ENCODE measurements around the gene MYPOP.
A peak's percentile ranks its signal among the peaks of the same experiment; 100 is the strongest.
"Not testable (repeated sequence)": the region's sequence is repeated elsewhere in the genome, so short reads cannot be mapped to it uniquely, and the experiment has no call there.

MYPOP gene

DNA sequence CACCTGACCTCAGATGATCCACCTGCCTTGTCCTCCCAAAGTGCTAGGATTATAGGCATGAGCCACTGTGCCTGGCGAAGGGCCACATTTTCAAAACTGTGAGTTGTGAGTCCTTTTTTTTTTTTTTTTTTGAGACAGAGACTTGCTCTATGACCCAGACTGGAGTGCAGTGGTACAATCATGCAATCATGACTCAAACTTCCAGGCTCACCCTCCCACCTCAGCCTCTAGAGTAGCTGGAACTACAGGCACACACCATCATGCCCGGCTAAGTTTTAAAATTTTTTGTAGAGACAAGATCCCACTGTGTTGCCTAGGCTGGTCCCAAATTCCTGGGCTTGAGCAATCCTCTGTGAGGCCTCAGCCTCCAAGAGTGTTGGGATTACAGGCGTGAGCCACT lies 3.8 kb upstream of the MYPOP start:
- DNase-seq, result no peak

DNA sequence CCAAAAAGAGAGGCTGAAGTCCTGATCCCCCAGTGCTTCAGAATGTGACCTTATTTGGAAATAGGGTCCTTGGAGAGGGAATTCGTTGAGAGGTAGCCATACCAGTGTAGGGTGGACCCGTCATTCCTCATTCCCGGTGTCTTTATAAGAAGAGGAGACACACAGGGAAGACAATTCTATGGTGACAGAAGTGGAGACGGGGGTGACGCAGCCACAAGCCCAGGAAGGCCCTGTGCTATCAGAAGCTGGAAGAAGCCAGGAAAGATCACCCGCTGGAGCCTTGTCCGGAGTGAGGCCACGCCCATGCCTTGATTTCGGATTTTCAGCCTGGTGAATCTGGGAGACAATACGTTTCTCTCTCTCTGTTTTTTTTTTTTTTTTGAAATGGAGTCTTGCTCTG lies 2.6 kb upstream of the MYPOP start:
- DNase-seq, result no peak

DNA sequence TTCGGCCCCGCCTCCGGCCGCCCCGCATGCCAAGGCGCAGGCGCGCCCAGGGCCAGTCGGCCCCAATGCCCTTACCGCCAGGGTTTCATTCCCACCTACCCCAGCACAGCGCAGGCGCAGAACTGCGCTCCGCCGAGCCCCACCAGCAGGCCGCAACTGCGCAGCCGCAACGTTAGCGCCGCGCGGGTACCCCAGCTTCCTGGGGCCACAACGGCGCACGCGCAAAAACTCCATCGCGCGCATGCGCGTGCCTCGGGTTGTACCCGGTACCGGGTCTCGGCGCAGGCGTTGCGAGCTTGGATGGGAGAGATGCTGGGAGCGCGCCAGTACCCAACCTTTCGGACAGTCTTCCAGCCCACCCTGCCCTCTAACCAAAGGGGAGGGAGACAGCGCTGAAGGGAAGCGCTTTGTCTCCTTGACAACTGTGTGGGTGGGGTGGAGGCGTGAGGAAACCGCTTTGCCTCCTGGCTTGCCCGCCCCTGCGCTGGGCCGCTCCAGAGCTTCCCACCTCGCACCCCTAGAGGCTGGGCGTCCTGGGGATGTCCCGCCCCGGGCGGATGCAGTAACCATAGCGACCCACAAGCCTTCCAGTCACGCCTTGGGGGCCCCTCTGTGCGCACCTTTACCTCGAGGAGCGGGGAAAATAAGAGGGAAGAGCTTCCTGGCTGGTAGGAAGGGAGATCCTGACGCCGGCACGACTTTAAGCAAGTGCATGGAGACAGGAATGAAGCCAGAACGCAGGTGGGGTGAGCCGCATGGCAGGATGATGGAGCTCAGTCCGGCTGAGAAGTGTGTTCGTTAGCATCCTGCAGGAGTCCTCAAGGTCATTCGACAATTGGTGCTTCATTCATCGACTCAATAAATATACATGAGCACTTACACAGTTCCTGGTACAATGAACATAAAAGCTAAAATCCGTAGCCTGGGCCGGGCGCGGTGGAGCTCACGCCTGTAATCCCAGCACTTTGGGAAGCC lies 525 bp upstream of the MYPOP start:
- DNase-seq, result peak; percentile 96

DNA sequence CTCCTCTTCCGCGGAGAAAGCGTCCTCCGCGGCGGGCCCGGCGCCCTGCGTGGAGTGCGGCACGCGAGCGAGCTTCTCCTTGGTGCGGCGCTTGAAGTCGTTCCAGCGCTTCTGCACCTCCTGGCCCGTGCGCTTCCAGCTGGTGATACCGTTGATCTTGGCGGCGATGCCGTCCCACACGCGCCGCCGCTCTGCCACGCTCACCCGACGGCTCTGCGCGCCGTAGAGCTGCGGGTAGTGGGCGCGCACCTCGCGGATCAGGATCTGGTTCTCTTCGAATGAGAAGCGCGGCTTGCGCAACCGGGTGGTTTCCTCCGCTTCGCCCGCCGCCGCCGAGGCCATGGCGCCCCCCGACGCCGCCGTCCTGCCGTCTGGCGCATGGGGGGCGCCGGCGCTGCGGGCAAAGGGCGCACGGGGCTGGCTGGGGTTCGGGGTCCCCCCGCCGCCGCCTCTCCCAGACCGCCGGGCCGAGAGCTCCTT lies 941 bp downstream of the MYPOP start:
- DNase-seq, result peak; percentile 17

DNA sequence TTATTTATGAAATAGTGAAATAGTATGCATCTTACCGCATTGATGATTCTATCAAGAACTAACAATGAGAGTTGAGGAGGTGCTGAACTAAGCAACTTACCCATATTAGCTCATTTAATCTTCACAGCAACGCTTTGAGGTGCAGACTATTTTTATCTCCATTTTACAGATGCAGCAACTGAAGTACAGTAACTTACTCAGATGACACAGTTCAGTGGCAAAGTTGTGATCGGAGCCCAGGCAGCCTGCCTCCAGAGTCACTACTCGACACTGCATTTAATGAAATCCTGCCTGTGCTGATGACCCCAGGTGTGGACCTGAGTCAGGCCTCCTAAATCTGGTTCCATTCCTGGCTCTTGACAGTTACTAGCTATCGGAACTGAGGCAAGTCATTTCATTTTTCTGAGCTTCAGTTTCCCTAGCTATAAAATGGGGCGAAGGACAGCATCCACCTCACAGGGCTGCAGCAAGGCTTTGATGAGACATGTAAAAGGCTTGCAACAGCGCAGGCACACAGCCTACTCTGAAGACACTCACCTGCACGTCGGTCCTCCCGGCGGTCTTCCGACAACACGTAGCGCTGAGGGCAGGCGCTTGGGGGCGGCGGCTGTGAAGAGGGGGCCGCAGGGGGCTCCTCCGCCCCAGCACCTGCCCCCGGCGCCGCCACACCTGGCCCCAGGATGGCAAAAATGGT lies 1.5 kb downstream of the MYPOP start:
- no peak for DNase-seq

DNA sequence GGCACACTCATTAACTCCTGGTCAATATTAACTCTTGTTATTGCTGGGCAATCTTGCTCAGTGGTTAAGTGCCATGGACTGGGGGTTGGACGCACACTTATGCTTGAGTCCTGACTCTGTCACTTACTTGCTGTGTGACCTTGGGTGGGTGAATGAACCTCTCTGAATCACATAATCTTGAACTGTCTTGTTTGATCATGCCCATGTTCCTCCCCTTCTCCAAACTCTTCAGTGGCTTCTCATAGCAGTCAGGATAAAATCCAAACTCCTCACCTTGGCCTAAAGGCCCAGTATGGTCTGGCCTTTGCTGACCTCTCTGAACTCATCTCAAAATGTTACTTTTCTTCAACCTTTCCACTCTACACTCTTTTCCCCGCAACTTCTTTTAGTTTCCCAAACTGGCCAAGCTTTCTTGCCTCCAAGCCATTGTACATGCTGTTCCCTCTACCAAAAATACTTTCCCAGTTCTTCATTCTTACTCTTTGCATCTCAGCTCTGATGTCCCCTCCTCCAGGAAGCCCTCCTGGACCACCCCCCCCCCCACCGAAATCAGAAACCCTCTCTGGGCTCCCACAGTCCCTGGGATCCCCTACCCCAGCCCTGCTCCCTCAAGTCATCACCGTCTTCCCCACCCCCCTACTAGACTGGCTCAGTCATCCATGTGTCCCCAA lies 2.4 kb downstream of the MYPOP start:
- no peak for DNase-seq

DNA sequence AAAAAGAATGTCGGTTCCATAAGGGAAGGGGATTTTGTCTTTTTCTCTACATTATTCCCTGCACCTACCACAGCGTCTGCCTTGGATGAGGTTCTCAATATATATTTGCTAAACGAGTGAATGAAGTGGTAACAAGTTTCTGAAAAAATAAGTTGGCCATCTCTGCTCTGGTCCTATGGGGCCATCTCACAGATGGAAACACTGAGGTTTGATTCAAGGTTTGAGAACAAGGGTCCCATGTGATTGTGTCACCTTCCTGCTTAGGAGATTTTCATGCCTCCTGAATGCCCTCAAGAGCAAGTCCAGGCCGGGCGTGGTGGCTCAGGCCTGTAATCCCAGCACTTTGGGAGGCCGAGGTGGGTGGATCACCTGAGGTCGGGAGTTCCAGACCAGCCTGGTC lies 3.2 kb downstream of the MYPOP start:
- DNase-seq, result no peak

DNA sequence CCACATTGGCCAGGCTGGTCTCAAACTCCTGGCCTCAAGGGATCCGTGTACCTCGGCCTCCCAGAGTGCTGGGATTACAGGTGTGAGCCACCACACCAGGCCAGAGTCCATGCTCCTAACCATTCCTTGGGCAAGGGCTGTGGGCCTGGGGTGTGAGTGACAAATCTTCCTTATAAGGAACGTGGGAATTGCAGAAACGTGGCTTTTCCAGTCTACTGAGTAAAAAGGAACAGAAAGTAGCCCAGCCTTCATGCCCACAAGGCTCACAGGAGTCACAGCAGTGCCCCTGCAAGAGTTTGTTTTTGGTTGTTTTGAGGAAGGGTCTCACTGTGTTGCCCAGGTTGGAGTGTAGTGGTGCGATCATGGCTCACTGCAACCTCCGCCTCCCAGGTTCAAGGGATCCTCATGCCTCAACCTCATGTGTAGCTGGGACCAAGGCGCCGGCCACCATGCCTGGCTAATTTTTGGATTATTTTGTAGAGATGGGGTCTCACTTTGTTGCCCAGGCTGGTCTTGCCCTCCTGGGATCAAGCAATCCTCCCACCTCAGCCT lies 5.1 kb downstream of the MYPOP start:
- no peak for DNase-seq

DNA sequence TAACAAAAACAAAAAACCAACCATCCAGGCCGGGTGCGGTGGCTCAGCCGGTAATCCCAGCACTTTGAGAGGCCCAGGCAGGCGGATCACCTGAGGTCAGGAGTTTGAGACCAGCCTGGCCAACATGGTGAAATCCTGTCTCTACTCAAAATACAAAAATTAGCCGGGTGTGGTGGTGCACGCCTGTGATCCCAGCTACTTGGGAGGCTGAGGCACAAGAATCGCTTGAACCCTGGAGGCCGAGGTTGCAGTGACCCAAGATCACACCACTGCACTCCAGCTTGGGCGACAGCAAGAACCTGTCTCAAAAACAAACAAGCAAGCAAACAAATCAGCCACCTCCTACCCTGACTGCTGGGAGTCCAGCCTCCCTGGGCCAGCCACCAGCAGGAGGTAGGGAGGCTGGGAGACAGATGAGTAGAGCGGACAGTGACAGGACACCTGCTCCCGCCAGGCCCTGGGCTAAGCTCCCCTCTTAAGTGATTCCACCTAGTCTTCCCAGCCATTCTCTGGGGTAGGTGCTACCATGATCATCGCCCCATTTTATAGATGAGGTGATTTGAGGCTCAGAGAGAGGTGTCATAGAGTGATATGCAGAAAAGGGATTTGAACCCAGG lies 6.3 kb downstream of the MYPOP start:
- DNase-seq, result not testable (repeated sequence)

DNA sequence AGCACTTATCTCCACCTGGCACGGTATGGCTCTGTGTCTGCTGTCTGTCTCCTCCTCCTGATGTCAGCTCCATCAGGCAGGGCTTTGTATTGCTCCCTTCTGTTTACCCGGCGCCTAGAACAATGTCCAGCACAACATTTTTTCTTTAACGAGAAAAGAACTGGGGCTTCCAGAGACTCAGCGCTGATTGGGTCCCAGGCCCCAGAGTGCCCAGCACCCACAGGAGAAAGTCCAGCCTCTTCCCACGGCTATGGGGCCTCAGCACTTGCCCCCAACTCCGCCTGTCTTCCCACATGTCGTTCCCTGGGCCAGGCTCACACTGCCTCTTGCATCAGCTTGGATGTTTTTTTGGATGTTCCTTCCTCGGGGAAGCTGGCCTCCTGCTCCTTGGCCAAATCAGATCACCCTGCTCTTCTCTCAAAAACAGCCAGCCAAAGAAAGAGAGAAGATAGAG lies 6.9 kb downstream of the MYPOP start:
- no peak for DNase-seq

DNA sequence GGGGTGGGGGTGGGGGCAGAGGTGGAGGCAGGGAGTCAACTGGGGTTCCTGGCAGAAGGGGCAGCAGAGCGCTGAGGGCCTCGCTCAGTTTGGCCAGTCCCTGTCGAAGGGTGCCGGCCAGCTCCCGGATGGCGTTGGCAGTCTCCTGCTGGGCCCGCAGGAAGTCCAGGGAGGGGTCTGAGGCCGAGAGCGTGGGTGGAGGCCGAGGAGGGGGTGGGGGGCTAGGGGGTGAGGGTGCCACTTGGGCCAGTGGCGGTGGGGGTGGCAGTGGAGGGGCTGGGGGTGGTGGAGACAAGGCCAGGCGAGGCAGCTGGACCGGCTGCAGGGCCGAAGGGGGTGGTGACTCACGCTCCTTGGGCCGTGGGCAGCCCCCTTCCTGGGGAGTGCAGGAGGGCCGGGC lies 11.5 kb downstream of the MYPOP start:
- no peak for DNase-seq

DNA sequence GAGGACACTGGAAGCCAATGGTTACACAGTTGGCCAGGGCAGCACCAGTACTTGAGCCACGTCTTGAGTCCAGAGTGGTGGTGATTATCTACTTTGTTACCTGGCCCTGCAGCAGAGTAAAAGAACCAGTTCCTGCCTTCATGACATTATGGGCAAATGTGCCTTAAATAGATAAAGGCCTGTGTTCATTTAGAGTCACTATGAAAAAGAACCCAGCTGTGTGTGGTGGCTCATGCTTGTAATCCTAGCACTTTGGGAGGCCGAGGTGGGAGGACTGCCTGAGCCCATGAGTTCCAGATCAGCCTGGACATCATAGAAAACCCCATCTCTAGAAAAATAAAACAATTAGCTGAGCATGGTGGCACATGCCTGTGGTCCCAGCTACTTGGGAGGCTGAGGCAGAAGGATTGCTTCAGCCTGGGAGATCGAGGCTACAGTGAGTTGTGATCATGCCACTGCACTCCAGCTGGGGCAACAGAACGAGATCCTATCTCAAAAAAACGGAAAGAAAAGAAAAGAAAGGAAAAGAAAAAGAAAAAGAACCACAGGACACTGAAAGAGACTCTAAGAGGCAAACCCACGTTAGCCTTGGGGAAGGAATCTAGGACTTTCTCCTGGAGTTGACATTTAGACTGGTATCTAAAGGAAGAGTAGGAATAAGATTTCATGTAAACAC lies 13.1 kb downstream of the MYPOP start:
- no peak for DNase-seq

DNA sequence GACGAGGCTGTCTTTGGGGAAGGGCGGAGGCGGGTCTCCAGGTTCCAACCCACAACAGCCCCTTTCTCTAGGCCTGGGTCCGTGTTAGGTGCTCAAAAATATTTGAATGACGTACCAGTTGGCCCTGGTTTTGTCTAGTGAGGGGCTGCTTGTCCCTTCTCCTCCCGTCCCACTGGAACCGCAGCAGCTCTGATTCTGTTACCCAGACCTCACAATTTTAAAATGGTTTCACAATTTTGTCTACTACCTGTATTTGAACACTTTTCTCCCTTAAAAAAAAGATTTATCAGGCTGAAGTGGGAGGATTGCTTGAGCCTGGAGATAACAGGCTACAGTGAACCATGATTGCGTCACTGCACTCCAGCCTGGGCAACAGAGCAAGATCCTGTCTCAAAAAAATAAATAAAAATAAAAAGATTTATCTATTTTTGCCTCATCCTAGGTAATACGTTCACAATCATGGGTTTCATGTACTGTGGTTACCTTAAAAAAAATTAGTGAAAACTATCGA lies 15.2 kb downstream of the MYPOP start:
- no peak for DNase-seq

DNA sequence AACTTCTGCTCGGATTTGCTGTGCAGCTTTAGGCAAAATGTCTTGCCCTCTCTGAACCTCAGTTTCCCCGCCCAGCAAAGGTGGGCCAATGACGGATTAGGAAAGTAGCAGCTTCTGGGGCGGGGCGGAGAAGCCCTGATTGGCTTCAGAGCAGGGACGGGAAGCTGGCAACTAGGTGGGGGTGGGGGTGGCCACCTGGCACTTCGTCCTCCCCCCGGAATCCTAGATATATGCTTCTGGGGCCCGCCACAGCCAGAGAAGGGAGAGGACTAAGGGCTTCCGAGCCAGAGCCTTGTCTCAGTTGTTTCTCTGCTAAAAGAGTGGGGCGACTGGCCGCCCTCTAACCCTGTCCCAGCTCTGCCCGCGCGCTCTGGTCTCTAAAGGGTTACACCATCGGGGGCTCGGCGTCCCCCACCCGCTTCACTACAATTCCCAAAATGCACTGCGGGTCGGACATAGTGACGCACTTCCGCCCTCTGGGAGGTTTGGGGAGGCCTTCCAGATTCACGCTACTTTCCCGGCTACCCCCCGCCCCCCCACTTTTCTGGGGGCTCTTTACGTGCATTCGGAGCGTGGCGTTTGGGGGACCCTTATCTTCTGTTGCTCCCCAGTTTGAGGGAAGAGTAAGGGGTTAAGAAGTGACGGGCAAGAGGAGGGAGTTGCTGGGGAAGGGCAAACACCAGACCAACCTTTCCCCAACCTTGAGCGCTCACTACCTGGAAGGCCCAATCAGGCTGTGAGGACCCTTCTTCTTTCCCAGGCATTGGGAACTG lies 15.8 kb downstream of the MYPOP start:
- peak; percentile 81 for DNase-seq

DNA sequence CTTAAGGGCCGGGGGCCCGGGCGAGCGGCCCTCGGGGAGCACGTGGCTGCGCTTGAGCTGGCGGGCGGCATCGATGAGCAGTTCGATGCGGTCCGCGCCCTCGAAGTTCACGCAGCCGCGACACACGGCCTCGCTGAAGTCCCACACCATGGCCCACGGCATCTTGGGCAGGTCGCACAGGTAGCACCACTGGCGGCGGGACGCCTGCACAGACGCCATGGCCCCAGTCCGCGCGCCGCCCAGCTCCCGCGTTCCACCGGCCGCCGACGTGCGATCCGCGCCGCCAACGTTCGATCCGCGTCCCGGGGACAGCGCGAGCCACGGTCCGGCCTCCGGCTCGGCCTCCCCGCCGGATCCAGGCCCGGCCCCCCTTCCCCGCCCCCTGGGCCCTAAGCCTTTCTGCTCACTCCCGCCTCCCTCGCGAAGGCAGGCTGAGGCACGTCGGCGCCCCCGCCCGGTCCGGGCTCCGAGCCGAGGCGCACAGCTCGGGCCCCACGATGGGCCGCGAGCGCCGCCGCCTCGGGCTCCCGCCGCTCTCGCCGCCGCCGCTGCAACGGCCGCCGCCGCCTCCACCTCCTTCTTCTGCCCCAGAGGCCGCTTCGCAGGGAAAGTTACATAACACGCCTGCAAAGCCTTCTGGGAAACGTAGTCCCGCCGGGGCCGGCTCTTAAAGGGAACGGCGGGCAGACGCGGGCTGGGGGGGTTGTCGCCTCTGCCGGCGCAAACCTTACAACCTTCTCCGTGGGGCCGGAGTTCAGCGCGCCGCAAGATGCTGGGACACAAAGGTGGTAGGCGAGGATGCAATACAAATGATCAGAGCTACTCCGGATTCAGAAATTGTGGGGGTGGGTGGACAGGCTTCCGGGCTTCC lies 16.6 kb downstream of the MYPOP start, which contains the start of gene IRF2BP1:
TSS of gene IRF2BP1 (minus strand) at position 586 of the 871 bp plus-strand sequence. CDS start at position 219, 367 bp downstream.
- DNase-seq, result peak; percentile 88

DNA sequence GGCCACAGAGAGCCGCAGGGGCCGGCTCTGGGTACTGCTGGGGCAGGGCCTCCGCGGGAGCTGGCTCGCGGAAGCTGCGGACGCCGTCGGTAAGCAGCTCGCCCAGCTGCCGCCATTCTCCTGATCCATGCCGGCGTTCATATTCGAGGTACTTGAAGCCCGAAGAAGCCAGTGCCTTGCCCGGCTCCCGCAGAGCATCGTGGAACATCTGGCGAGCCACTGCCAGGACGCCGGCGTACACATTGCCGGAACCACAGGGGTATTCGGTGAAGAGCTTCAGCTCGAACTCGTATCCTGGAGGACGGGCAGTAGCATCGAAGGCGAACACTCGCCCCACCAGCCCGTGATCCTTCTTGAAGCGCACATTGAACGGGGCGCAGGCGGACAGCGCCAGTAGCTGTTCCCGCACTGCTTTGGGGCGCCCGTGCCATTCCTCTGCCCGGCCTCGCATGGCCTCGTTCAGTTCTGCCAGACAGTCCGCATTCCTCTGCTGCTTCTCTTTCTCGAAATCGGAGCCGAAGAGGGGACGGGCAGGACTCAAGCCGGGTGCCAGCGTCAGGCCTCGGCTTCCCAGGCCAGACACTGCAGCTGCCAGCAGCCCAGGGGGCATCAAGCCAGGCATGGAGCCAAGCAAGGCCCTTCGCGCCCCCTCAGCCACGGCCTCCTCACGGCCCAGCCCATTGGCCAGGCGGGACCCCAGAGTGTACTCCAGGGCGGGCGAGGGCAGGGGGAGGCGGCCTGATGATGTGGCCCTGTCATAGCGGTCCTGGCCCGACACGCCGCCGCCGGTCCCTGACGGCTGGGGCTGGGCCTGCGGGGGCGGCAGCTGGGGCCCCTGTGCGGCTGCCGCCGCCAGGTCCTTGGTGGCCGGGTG lies 17.5 kb downstream of the MYPOP start:
- peak; percentile 44 for DNase-seq

DNA sequence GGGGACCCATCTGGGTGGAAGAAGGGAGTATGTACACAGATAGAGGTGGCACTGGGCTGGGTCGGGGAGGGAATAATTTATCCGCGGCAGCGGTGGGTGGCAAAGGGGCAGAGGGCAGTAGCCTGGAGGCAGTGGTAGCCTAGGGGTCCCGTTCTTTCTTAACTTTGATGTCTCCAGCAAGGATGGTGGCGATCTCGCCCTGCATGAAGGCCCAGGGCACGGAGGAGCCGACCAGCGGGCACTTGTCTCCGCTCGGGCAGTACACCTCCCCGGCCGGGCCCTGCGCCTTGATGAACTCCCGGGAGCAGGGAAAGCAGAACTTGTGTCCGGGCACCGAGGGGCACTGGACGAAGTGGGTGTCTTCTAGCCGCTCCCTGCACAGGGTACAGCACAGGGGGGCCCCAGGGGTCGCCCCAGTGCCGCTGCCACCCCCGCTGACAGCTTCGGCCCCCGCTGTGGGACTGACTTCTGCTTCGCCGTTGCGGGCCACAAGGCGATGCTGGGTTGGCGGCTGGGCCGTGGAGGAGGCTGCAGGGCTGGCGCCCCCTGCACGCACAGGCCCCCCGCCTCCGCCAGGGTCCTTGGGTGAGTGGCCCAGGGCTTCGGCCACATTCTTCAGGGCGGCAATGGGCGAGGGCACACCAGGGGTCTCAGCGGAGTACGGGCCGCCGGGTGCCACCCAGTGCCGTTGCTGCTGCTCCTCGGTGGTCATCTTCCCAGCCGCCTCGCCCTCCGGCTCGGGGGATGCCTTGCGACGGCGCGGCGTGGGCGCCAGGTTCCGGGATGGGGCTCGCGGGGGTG lies 18.3 kb downstream of the MYPOP start:
- DNase-seq, result no peak

DNA sequence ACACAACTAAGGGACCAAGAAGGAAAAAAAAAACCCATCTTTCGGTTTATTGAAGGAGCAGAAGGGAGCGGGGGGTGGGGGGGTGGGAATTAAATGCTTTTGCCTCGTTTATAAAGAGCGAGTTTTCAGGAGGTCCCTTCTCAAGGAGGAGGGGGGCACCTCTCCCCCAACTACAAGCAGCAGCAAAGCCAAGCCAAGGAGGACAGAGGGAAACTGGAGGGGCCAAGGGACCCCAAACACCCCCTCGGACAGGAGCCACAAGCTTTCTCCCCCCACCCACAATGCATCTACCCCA lies 18.9 kb downstream of the MYPOP start:
- no peak for DNase-seq
